HG03066 (cell line): ENCODE data around the gene STEAP3.

Experiments used
- ATAC-seq: cut with Tn5 transposase; IDR thresholded peaks from one replicate; pipeline ENCODE4 v1.9.1; 2021; ENCODE audit warnings: low read depth; ENCODE audit not compliant: unreplicated experiment

Gene STEAP3

DNA sequence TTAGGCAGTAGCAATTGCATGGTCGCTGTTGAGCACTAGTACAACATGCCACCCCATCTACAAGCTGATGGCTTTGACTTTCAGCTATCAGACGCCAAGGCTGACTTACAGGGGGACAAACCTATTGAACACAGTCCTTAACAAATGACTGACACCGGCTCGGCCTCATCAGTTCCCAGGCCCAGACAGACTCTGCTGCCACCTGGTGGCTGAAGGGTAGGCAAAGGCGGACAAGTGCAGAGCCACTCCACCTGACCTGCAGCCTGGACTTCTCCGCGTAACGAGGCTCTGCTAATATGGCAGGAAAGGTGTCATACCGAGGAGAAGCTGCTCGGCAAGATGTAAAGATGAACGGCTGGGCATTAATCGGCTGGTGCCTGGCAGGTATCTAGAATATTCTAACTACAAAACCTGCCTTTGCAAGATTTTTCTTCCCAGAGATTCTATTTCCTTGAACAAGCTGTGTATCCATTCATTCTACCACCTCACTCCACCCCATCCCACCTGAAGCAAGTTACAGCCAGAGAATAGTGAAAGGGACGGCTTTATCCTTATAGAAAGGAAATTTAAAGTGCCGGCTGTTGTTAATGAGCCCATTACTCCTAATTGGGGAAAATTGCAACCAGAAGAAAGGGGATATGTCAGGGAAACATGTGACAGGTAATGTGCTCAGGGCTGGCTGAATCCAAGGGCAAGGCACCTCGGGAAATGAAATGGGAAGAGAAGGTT is 67.4 kb downstream of the STEAP3 start:
- peak; percentile 93 for ATAC-seq

DNA sequence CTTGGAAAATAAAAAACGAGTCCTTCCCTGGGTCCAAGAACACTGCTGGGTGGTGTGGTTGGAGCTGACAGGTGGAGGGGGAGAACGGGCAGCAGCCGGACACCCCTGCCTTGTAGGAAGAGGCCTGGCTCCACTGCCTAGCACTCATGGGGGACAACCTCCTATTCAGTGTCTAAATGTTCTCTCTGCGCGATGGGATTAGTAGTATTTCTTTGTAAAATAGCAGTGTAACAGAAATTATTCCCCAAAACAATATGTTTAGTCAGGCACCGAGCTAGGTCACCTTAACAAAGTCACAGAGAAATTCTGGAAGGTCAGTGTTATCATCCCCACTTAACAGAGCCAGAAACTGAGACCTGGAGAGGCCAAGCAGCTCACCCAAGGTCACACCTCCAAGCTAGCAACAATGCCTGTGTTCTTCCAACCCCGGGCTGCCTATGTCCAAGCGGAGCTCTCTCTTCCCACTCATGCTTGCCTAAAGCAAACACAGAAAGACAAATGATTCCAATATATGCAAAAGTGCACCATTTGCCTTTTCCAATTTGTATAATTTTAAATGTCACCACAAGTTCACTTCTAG is 68.0 kb downstream of the STEAP3 start:
- ATAC-seq = no peak

DNA sequence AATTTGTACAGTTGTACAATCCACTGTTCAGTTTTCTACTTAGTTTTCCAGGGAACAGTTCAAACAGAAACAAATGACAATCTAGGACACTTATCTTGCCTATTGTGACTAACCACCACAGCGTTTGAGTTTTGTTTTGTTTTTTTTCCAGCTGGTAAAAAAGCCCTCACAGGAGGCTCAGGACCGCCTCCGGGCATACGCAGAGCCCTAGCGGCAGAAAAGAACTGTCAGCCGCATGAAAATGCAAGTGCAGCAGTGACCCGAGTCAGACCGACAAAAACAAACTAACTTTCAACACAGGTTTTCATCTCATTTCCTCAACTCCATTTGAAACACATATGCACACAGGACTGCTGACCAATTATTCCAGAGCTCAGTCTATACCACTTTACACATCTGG is 68.6 kb downstream of the STEAP3 start:
- ATAC-seq = no peak

DNA sequence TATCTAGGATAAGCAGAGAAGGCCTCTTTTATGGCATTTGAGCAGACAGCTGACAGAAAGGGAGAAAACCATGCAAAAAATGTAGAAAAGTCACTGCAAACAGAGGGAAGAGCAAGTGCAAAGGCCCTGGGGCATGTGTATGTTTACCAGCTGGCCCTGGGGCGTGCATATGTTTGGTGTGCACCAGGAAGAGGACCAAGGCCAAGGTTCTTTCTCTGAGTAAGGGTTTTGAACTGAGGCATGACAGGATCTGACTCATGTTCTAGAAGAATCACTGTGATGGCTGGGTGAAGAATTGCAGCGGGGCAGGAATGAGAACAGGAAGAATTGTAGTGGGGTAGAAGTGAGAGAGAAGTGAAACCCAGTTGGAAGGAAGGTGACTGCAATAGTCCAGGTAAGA is 69.6 kb downstream of the STEAP3 start:
- no peak for ATAC-seq

DNA sequence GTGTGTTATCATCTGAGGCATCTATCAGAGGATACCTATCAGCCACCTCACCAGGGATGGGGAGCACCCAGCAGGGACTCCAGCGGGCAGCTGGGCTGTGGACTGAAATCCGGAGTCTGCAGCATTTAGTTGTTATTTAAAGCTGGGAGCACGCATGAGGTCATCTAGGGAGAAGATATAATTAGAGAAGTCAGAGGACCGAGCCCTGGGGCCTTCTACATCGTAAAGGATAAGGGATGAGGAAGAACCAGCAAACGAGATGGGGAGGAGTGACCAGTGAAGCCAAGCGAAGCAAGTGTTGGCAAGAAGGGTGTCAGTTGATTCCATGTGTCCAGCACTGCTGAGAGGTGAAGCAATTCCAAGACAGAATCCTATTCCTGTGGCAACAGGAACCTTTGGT is 70.3 kb downstream of the STEAP3 start:
- ATAC-seq = no peak

DNA sequence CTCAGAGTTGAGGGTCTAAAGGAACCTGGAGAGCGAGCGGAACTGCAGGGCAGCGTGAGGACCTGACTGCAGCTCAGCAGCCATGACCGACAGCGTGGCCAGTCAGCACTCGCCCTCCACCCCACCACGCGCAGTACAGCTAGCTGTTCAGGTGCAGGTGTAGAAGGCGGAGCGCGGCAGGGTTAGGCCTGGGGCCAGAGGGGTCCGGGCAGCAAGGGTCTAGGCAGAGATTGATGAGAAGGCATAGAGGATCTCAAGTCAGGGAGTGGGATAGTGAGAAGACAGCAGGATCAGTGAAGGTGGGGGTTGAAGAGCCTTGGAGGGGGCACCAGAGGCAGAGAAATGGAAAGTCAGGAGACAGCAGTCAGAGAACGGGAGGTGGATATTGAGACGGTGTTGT is 71.0 kb downstream of the STEAP3 start:
- no peak for ATAC-seq

DNA sequence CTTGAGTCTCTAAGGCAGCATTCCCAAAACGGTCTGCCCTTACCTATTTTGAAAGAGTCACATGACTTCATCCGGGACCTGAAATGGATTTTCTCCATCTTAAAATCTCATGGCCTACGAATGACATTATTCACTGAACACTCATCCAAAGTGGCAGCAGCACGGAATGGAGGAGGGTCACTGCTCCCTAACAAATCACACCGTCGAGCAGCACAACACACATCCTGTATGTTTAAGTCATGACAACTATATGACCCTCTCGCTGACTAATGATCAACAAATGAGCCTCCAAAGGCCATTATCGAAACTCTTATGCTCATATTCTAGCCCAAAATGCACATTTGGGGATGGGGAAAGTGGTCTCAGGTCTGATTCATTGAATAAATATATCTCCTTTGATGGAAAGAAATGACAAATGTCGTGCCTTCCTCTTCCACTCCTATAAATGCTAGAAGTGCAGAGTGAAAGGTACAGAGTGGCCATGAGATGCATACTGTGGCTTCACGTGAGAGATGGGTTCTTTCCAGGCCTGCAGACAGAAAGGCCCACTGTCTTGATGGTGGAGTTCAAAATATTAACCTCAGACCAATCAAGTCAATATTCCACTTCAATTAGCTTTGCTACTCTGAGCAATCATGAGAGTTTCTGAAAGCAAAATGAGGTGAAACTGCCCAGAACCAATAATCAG is 72.2 kb downstream of the STEAP3 start:
- no peak for ATAC-seq

DNA sequence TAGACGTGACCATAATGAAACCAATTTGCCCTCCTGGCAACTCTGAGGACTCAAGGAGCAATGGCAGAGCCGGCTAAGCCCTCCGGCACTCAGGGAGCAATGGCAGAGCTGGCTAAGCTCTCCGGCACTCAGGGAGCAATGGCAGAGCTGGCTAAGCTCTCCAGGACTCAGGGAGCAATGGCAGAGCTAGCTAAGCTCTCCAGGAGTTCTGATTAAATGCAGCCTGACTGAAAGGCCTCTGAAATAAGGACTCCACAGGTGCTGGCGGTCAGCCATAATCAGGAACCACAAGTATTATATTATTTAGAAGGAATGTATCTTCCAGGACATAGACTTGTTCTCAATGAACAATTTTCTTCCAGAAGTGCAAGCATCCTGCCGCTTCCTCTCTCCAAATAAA is 77.8 kb downstream of the STEAP3 start:
- no peak for ATAC-seq

DNA sequence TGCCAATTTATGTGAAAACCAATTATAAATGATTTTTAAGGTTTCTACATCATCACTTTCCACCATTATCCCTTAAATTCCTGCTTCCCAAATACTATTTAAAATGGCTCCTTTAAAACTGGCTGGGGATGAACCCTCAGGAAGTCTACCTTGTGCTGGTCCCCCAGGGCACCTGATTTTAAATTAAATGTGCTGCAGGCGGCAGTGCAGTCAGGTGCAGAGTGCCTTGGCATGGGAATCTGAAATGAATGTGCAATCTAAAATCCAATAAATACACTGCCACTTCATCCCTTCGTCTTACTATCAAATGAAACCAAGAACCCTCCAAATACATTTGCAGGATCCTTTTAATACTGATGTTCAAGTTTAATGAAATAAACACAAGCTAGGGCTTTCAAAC is 81.2 kb downstream of the STEAP3 start:
- ATAC-seq = no peak

DNA sequence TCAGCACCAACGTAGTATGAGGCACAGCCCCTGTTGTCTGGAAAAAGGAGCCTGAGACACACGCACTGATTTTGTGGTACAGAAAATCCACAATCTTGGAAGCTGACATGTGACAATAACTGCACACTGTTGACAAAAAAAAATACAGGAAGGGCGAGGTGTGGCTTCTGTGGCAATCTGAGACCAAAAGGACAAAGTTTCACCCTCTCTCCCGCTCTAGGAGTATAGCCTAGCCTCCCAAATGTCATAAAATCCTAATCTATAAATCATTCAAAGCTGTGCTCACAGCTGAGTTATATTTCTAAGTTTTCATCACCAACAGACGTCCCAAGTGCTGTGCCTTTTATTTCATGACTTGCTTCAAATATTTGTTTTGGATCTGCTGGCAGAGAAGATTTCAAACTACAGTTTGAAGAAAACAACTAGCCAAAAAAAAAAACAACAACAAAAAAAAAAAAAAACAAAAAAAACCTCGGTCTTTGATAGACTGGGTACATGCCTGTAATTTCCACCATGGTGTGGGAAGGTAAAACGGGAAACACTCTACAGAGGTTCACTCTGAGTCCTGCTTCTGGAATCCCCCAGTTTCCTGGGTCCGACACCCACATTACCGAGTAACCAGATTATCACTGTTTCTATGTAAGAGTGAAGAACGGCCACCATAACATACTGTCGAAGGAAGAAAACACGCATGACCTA is 82.0 kb downstream of the STEAP3 start:
- no peak for ATAC-seq

DNA sequence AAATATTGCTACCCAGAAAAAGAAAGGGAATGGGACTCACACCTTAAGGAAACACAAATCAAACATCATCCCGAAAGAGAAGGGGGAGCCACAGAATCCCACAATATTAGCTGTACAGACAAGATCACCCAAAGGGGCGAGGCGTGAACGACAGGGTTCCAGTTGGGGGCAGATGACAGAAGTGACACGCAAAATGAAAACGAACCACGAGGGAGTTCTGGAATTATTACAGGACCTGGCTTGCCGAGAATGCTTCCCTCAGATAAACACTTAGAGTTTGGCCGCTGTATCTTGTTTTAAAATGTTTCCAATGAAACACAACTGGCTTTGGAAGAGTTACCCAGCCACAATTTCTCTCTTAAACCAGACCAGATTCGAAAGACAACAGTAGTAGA is 82.6 kb downstream of the STEAP3 start:
- no peak for ATAC-seq

DNA sequence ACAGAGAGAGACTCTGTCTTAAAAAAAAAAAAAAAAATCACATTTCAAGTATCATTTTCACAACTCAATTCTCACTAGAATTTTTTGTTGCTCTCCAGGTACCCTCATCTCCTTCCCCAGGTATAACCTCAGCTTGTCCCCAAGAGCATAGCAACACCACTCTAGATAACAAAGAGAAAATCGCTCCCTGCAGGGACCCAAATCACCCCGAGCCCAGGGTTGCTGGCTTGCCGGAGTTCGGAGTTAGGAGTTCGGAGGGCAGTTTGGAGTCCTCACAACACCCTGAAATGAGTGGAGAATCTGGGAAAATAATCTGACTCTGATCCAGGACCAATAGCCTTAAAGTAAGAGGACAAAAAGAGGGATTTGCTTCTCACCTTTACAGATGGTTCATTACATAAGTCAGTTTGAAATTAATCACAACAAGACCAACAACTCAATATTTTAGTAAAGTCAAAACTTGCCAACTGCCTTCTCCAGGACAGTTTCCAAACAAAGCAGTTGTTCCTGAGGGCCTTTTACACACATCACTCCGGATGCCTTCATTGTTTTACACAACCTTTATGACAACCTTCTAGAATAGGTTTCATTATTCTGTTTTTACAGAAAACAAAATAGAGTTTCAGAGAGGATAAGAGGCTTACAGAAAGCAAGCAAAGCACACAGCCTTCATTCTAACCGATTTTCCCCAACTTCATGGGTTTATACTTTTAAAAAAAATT is 83.9 kb downstream of the STEAP3 start:
- ATAC-seq = no peak

DNA sequence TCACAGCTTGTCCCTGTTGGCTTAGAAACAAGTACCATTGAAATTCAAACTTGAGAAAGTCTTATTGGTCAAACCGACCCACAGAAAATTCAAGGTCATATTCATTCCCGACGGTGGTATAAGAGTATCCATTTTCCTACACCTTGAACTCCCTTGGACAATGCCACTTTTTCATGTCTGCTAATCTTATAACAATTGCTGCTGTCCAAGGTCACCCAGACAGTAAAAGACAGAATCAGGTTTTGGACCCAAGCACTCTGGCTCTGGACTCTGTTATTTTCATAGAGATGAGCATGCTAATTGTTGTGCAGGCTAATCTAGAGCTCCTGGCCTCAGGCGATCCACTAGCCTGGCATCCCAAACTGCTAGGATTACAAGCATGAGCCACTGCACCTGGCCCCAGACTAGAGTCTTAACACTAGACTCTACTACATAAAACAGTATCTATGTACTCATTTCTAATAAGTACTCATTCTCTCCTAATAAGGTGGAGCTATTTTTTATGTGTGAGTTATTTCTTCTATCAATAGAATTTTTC is 85.2 kb downstream of the STEAP3 start:
- no peak for ATAC-seq

DNA sequence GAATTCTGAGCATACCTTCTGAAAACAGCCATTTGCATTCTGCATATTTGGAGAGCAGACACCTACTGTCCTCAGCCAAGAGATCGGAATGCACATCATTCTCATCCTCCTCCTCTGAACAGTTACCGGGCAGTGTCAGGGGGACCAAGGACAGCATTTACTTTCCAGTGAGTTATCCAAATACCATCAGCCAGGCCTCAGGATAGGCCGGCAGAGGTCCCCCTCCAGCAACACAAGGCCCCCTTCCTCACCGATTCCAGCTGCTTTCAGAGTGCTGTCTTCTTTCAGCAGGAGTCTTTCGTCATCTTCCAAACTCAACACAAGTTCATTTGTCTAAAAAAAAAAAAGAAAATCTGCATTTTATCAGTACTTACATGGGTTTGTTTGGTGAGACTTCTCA is 87.7 kb downstream of the STEAP3 start:
- ATAC-seq = no peak

DNA sequence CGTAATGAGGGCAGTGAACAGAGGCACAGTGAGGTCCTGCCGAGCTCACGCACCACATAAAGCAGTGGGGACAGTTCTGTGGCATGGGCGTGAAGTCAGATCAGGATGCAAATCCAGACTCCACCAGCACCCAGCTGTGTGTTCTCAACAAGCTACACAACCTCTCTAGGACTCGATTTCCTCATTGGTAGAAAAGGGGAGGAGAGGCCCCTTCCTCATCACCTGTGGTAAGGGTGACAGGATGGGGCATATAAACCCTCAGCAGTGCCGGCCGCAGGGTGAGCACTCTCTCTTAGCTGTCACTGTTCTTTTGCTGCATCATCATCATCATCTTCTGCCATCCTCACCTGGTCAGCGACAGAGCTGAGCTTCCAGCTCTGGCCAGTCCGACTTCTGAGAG is 88.2 kb downstream of the STEAP3 start:
- no peak for ATAC-seq
